AG08395 (cell line): ENCODE data around the gene ARF6.

Experiments used
- DNase-seq: peaks from one replicate; pipeline ENCODE4 v3.0.0; 2012; ENCODE audit warnings: mixed read lengths, low spot score

ARF6 gene

DNA sequence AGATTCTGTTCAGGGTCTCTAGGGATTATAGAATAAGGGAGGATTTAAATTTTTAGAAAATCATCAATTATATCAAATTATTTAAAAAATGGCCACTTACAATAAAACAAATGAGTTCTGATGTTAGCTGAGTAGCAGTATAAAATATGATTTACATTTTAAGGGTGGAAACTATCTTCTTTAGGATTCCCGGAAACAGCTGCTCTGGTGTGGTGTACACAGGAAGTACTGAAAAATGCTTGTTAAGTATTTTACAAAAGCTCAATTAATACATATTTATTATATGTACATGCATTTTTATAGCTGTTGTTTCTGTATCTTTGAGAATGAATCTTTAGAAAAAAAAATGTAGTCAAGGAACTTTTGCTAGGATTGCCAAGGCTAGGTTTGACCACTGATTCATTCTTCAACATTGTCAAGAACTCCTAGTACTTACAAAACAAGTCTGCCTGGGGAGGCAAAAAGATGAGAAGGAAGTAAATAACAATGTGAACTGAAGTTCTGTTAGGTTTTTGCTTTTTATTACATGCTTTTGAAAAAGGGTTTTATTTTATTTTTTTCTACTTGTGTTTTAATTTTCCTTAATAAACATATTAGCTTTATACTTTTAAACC lies 48.0 kb downstream of the ARF6 start:
- peak; percentile 50 for DNase-seq

- DNase-seq, result no peak
Measured at GRCh38 chr14:49942090-49942489, 49.2 kb downstream of the ARF6 start.

DNA sequence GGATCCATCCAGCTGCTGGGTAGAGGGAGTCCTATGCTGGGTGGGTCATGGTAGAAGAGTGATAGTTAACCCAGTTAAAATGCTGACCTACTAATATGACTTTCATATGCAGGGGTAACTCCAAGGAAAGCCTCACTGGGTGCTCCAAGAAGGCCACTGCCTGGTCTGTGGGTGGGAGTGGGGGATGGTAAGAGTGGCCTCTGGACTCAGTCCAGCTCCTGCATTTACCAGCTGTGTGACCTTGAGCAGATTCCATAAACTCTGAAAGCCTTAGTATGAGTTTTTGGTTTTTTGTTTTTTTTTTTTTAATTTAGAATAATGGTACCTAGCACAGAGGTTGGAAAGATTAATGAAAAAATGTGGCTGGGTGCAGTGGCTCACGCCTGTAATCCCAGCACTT lies 51.6 kb downstream of the ARF6 start:
- DNase-seq, result no peak

DNA sequence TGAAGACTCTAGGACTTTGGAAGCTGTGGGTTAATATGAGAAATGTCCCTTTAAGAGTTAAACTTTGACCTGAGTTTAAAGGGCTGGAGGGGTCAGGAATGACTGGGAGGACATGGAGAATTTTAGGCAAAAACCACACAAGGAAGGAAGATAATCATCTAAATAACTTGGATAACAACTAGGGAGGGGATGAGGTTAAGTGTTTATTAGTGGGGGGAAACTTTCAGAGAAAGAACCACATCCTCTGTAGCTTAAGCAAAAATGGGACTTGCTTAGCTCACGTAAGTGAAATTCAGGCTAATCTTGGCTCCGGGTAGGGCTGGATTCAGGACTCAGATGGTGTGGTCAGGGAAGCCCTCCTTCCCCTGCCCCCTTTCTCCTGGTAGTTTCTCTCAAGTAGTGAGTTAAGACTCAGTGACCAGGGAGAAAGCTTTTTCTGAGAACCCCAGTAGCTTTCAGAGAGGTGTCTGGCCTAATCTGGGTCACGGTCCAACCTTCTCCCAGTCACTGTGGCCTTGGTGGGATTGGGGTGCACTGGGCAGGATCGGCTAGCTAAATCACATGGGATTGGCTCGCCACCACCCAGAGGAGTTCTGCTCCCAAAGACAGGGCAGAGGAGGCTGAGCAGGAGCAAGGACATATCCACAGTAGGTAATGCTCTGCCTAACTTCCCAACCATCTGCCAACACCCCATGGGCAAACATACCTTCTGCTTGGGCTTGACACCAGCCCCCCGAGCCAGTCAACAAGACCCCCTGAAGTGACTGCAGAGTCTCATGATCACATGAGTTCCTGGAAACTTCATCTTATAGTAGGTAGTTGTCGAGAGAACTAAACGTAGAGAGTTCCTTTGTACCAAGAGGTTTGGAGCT lies 52.8 kb downstream of the ARF6 start:
- DNase-seq, result no peak
